KOPT-K1 (cell line): ENCODE measurements around the gene KRCC1.
"Not testable (repeated sequence)": the region's sequence is repeated elsewhere in the genome, so short reads cannot be mapped to it uniquely, and the experiment has no call there.

ENCODE experiments used
- H3K27ac ChIP-seq: fragments of 200-600 bp; sonication (generic); 2 replicates; pipeline ENCODE4 v1.5.1; 2016; ENCODE audit warnings: antibody characterized with exemption, mild to moderate bottlenecking, low read depth, low read length; ENCODE audit not compliant: poor library complexity, severe bottlenecking
- H3K36me3 ChIP-seq: fragments of 200-600 bp; sonication (generic); 2 replicates; pipeline ENCODE4 v1.5.1; 2017; ENCODE audit warnings: antibody characterized with exemption, mild to moderate bottlenecking, low read length, moderate library complexity; ENCODE audit not compliant: insufficient read depth
- H3K9me3 ChIP-seq: fragments of 200-600 bp; sonication (generic); 2 replicates; pipeline ENCODE4 v1.5.1; 2017; ENCODE audit warnings: antibody characterized with exemption, low read length, mild to moderate bottlenecking; ENCODE audit not compliant: insufficient read depth, poor library complexity, severe bottlenecking

KRCC1 gene

GRCh38 chr2:88010136-88010535 lies 45.4 kb downstream of the KRCC1 start:
- H3K27ac ChIP-seq, result no peak overlapping the region
- no peaks in the 10 kb centered on the region for H3K36me3 ChIP-seq
- no peaks in the 10 kb centered on the region for H3K9me3 ChIP-seq

GRCh38 chr2:88006912-88007439 lies 48.6 kb downstream of the KRCC1 start:
- H3K36me3 ChIP-seq, result no peaks in the 10 kb centered on the region
- no peak overlapping the region for H3K27ac ChIP-seq
- no peaks in the 10 kb centered on the region for H3K9me3 ChIP-seq

GRCh38 chr2:88005776-88006175 lies 49.8 kb downstream of the KRCC1 start:
- Histone ChIP-seq H3K27ac (no peak overlapping the region), H3K36me3 (no peaks in the 10 kb centered on the region), H3K9me3 (no peaks in the 10 kb centered on the region)

GRCh38 chr2:88003074-88003755 lies 52.4 kb downstream of the KRCC1 start:
- Histone ChIP-seq H3K36me3 (no peaks in the 10 kb centered on the region), H3K9me3 (no peaks in the 10 kb centered on the region), H3K27ac (no peak overlapping the region)

GRCh38 chr2:88002359-88002707 lies 53.2 kb downstream of the KRCC1 start:
- no peak overlapping the region for H3K27ac ChIP-seq
- no peaks in the 10 kb centered on the region for H3K9me3 ChIP-seq
- no peaks in the 10 kb centered on the region for H3K36me3 ChIP-seq

- H3K36me3 ChIP-seq, H3K27ac ChIP-seq, H3K9me3 ChIP-seq: not testable (repeated sequence)
Measured at GRCh38 chr2:88000474-88000873, 55.1 kb downstream of the KRCC1 start.

- Histone ChIP-seq H3K9me3 (no peaks in the 10 kb centered on the region), H3K36me3 (no peaks in the 10 kb centered on the region), H3K27ac (no peak overlapping the region)
Measured at GRCh38 chr2:87996570-87996969, 59.0 kb downstream of the KRCC1 start.

- no peaks in the 10 kb centered on the region for H3K36me3 ChIP-seq
- no peak overlapping the region for H3K27ac ChIP-seq
- no peaks in the 10 kb centered on the region for H3K9me3 ChIP-seq
Measured at GRCh38 chr2:87995756-87996155, 59.8 kb downstream of the KRCC1 start.

GRCh38 chr2:87994304-87994850 lies 61.2 kb downstream of the KRCC1 start:
- H3K27ac ChIP-seq, H3K9me3 ChIP-seq, H3K36me3 ChIP-seq: not testable (repeated sequence)

- not testable (repeated sequence) for H3K27ac ChIP-seq, H3K36me3 ChIP-seq, H3K9me3 ChIP-seq
Measured at GRCh38 chr2:87992569-87992968, 63.0 kb downstream of the KRCC1 start.

GRCh38 chr2:87987473-87987872 lies 68.1 kb downstream of the KRCC1 start:
- H3K27ac ChIP-seq, H3K36me3 ChIP-seq: not testable (repeated sequence)

GRCh38 chr2:87985902-87986301 lies 69.7 kb downstream of the KRCC1 start:
- not testable (repeated sequence) for H3K9me3 ChIP-seq, H3K36me3 ChIP-seq, H3K27ac ChIP-seq

More at GRCh38 chr2:87987473-87987872, 68.1 kb downstream of the KRCC1 start:
- not testable (repeated sequence) for H3K9me3 ChIP-seq

GRCh38 chr2:87981182-87981581 lies 74.4 kb downstream of the KRCC1 start:
- H3K36me3 ChIP-seq, H3K9me3 ChIP-seq, H3K27ac ChIP-seq: not testable (repeated sequence)
